Endothelial cell (in vitro differentiated cells): ENCODE data around the gene ABLIM2. TPM values are rescaled to one million over a fixed set of nuclear protein-coding genes. Genes with fewer than 3 reads are reported as not detected.

ENCODE experiments used
- DNase-seq: peaks from one replicate; pipeline ENCODE4 v3.0.0; 2021; ENCODE audit warnings: low spot score
- H3K27ac Mint-ChIP-seq: one replicate; pipeline ENCODE4 v1.8.0; 2021; ENCODE audit warnings: mixed read lengths, inconsistent platforms; ENCODE audit not compliant: unreplicated experiment
- H3K27me3 Mint-ChIP-seq: one replicate; pipeline ENCODE4 v1.8.0; 2021; ENCODE audit warnings: mild to moderate bottlenecking, moderate library complexity, mixed read lengths, inconsistent platforms; ENCODE audit not compliant: unreplicated experiment
- H3K36me3 Mint-ChIP-seq: one replicate; pipeline ENCODE4 v1.8.0; 2021; ENCODE audit warnings: mild to moderate bottlenecking, low read depth, mixed read lengths, inconsistent platforms; ENCODE audit not compliant: unreplicated experiment
- H3K4me1 Mint-ChIP-seq: one replicate; pipeline ENCODE4 v1.8.0; 2021; ENCODE audit warnings: mild to moderate bottlenecking, mixed read lengths, inconsistent platforms; ENCODE audit not compliant: unreplicated experiment
- H3K4me3 Mint-ChIP-seq: one replicate; pipeline ENCODE4 v1.8.0; 2021; ENCODE audit warnings: mild to moderate bottlenecking, mixed read lengths, inconsistent platforms; ENCODE audit not compliant: unreplicated experiment
- H3K9me3 Mint-ChIP-seq: one replicate; pipeline ENCODE4 v1.8.0; 2021; ENCODE audit warnings: mixed read lengths, inconsistent platforms; ENCODE audit not compliant: unreplicated experiment
- CTCF ChIP-seq: fragments of 200-600 bp; sonication (generic); IDR thresholded peaks from one replicate; pipeline ENCODE4 v1.5.0; 2021; ENCODE audit warnings: antibody characterized with exemption; ENCODE audit not compliant: unreplicated experiment
- total RNA-seq: library from RNA; stranded (reverse); fragmentation: NEBNext Ultra II Directional; extraction: Animal tissue kit (Norgen Biotek cat#: 25700); gene quantifications from one replicate; pipeline ENCODE4 v1.2.1, GENCODE V29; 2021; ENCODE audit not compliant: unreplicated experiment

ABLIM2 gene
- total RNA-seq, 1 donor from 2014 or later = 0.74 TPM

GRCh38 chr4:8019396-8020365, 138.9 kb downstream of the ABLIM2 start:
- H3K36me3 Mint-ChIP-seq = no peaks in the 10 kb centered on the region
- H3K9me3 Mint-ChIP-seq = no peaks in the 10 kb centered on the region
- peaks cover 13% of the 10 kb centered on the region for H3K27me3 Mint-ChIP-seq
- no peak for TF ChIP-seq CTCF
- no peak overlapping the region for H3K4me3 Mint-ChIP-seq
- DNase-seq = no peak
- H3K4me1 Mint-ChIP-seq = no peaks in the 10 kb centered on the region
- no peak overlapping the region for H3K27ac Mint-ChIP-seq

- DNase-seq = no peak
- TF ChIP-seq CTCF = no peak
- H3K27ac Mint-ChIP-seq = no peak overlapping the region
- no peaks in the 10 kb centered on the region for H3K36me3 Mint-ChIP-seq
- H3K4me3 Mint-ChIP-seq = no peak overlapping the region
- H3K4me1 Mint-ChIP-seq = no peaks in the 10 kb centered on the region
- no peaks in the 10 kb centered on the region for H3K9me3 Mint-ChIP-seq
- peaks cover 11% of the 10 kb centered on the region for H3K27me3 Mint-ChIP-seq
Observed at GRCh38 chr4:8016527-8016926, 142.1 kb downstream of the ABLIM2 start.

GRCh38 chr4:8015512-8015911, 143.1 kb downstream of the ABLIM2 start:
- H3K9me3 Mint-ChIP-seq = no peaks in the 10 kb centered on the region
- H3K27ac Mint-ChIP-seq = no peak overlapping the region
- H3K27me3 Mint-ChIP-seq = peaks cover 6% of the 10 kb centered on the region
- H3K36me3 Mint-ChIP-seq = no peaks in the 10 kb centered on the region
- H3K4me1 Mint-ChIP-seq = no peaks in the 10 kb centered on the region
- no peak for TF ChIP-seq CTCF
- no peak for DNase-seq
- H3K4me3 Mint-ChIP-seq = no peak overlapping the region

GRCh38 chr4:8013976-8014726, 144.5 kb downstream of the ABLIM2 start:
- no peaks in the 10 kb centered on the region for H3K9me3 Mint-ChIP-seq
- no peaks in the 10 kb centered on the region for H3K36me3 Mint-ChIP-seq
- no peaks in the 10 kb centered on the region for H3K4me1 Mint-ChIP-seq
- no peak overlapping the region for H3K27ac Mint-ChIP-seq
- no peak overlapping the region for H3K4me3 Mint-ChIP-seq
- peaks cover 6% of the 10 kb centered on the region for H3K27me3 Mint-ChIP-seq
- DNase-seq = no peak
- TF ChIP-seq CTCF = no peak

- H3K36me3 Mint-ChIP-seq = no peaks in the 10 kb centered on the region
- no peak for DNase-seq
- no peak overlapping the region for H3K4me3 Mint-ChIP-seq
- peaks cover 6% of the 10 kb centered on the region for H3K27me3 Mint-ChIP-seq
- TF ChIP-seq CTCF = no peak
- H3K4me1 Mint-ChIP-seq = no peaks in the 10 kb centered on the region
- no peaks in the 10 kb centered on the region for H3K9me3 Mint-ChIP-seq
- no peak overlapping the region for H3K27ac Mint-ChIP-seq
Observed at GRCh38 chr4:8012517-8012916, 146.1 kb downstream of the ABLIM2 start.
